SU-DHL-6 (cell line): ENCODE results near the gene PARP1.

ENCODE experiments used
- CTCF ChIP-seq: fragments of 200-600 bp; sonication (generic); IDR thresholded peaks from one replicate; pipeline ENCODE4 v1.5.1; 2017; ENCODE audit warnings: antibody characterized with exemption, mild to moderate bottlenecking, low read length, moderate library complexity; ENCODE audit not compliant: insufficient read depth, poor library complexity, severe bottlenecking
- EZH2phosphoT487 ChIP-seq: fragments of 200-600 bp; sonication (generic), shearing (Covaris generic); conservative IDR thresholded peaks from 2 replicates; pipeline ENCODE4 v1.6.1; 2018; ENCODE audit warnings: mild to moderate bottlenecking, antibody characterized with exemption, low read length, moderate library complexity, mixed read lengths

GRCh38 chr1:226457307-226457712 is 49.4 kb upstream of the PARP1 start:
- peak; percentile 30 for TF ChIP-seq CTCF
- TF ChIP-seq EZH2phosphoT487, result no peak
